Suppressor macrophage treated with lipopolysaccharide for 4 hours (primary cell): ENCODE data around the gene CRYBB2.
A peak's percentile ranks its signal among the peaks of the same experiment; 100 is the strongest.
"Not testable (repeated sequence)": the region's sequence is repeated elsewhere in the genome, so short reads cannot be mapped to it uniquely, and the experiment has no call there.

Experiments
- DNase-seq: peaks from one replicate; pipeline ENCODE4 v3.0.0-alpha.2; 2020

CRYBB2 gene

GRCh38 chr22:25236417-25236816 lies 17.0 kb downstream of the CRYBB2 start:
- no peak for DNase-seq

DNA sequence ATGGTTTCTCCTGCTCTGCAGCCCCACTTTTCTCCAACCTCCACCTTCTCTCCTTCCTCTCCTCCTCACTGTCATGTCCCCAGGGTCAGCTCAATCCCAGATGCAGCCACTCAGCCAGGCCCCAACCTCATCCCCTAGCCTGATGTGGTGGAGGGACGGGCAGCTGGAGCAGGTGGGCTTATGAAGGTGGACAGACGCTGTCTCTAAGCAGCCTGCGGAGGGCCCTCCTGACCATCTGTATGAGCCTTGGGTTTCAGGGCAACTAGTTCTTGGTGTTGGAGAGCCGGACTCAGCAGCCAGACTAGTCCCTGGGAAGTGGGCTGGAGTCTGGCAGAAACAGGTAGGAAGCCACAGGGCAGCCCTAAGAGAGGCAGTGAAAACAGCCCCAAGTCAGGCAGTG lies 18.1 kb downstream of the CRYBB2 start:
- DNase-seq = no peak

DNA sequence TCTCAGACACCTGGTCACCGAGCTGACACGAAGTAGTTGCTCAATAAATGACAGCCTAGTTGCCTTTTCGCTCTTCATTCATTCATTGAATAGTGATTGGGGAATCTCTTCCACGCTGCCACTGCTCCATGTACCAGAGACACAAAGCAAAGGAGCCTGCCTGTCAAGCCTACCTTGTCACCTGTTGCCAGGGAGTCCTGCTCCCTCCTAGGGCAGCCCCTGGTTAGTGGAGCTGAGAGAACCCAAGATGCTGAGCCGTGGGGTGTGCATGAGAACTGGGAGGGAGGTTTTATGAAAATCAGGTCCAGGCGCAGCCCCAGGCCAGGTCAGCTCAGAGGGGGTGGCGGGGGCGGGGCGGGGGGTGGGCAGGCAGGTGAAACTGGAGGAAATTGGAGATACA lies 18.6 kb downstream of the CRYBB2 start:
- DNase-seq = not testable (repeated sequence)

DNA sequence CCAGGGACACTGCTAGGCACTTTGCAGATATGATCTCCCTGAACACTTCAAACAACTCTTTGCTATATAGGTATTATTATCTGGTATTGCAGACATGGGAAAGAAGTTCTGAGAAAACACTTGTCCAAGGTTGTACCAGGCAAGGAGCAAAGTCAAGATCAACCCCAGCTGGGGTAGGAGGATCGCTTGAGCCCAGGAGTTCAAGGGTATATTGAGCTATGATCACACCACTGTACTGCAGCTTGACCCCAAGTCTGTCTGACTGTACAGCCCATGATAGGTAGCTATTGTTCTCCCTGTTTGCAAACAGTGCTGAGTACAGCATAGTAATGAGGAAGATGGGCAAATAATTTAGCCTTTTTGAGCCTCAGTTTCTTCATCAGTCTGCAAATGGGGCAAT lies 35.7 kb downstream of the CRYBB2 start:
- not testable (repeated sequence) for DNase-seq

- not testable (repeated sequence) for DNase-seq
These were observed 48.1 kb downstream of the CRYBB2 start for GRCh38 chr22:25267567-25267966.

GRCh38 chr22:25268902-25269301 lies 49.5 kb downstream of the CRYBB2 start:
- not testable (repeated sequence) for DNase-seq

- DNase-seq = peak; percentile 3
These were observed 50.6 kb downstream of the CRYBB2 start for GRCh38 chr22:25270061-25270460.

DNA sequence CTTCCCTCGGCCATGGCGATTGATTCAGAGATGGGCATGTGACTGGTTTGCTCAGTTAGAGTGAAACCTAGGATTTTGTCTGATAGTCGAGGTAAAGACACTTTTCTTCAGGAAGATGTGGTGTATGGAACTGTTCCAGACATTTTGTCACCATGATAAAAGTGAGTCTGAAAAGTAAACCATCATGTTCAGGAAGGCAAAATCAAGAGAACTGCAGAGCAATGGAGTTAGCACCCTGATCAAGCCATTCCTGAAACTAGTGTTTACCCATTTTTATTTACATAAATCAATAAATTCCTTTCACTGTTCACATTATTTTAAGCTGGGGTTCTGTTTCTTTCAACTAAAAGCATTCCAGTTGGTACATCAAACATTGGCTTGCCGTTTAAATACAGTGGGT lies 53.8 kb downstream of the CRYBB2 start:
- not testable (repeated sequence) for DNase-seq

DNA sequence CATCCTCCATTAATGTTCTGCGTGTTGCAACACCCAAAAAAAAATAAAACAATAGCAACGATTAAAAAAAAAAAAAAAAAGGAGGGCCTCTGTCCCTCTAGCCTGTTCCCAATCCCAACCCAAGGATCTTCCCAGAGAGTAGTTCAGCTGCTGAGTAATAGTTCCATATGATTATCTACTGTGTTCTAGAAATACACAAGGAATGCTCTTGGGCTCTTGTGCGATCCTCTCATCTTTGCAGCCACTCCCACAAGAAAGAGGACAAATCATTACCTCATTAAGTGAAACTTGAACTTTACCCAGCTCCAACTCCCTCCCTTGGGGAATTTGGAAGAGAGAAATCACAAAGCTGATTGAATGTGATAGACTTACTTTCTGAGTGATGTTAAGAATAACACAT lies 54.5 kb downstream of the CRYBB2 start:
- not testable (repeated sequence) for DNase-seq

DNA sequence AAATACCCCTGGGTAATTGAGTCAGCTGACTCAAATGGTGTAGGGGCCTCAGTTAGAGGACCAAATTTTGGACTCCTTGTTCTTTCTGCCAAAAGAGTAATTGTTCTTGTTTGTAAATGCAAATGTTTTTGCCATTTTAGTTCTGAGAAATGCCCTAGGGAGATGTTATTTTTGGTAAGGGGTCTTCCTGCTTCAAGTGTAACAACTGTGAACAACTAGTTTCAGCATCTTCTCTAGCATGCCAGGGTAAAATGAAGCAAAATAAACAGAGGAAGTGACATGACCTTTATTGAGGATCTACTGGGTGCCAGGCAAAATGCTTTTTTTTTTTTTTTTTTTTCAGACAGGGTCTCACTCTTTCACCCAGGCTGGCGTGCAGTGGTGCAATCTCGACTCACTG lies 60.7 kb downstream of the CRYBB2 start:
- DNase-seq = not testable (repeated sequence)
